HepG2 (cell line): ENCODE data around the gene STAT6. TPM values are rescaled to one million over a fixed set of nuclear protein-coding genes. Genes with fewer than 3 reads are reported as not detected.

ENCODE experiments used
- BCL6 ChIP-seq: IDR thresholded peaks from 2 replicates; pipeline ENCODE4 v1.6.1; 2016; ENCODE audit warnings: missing genetic modification reagents, missing compliant biosample characterization
- BRD4 ChIP-seq: sonication (generic); formaldehyde crosslinking; IDR thresholded peaks from 2 replicates; pipeline ENCODE4 v1.4.0; 2020; ENCODE audit warnings: missing genetic modification reagents
- FOXO1 ChIP-seq: sonication (generic); formaldehyde crosslinking; IDR thresholded peaks from 2 replicates; pipeline ENCODE4 v1.4.0; 2020; ENCODE audit warnings: missing genetic modification reagents
- GABPB1 ChIP-seq: IDR thresholded peaks from 2 replicates; pipeline ENCODE4 v1.6.1; 2016; ENCODE audit warnings: mild to moderate bottlenecking, missing genetic modification reagents, moderate library complexity, missing compliant biosample characterization
- GTF3A ChIP-seq: sonication (generic); formaldehyde crosslinking; conservative IDR thresholded peaks from 2 replicates; pipeline ENCODE4 v1.4.0; 2020; ENCODE audit warnings: mild to moderate bottlenecking, missing genetic modification reagents
- MED8 ChIP-seq: sonication (generic); formaldehyde crosslinking; IDR thresholded peaks from 2 replicates; pipeline ENCODE4 v1.8.1; 2023; ENCODE audit warnings: mild to moderate bottlenecking, missing genetic modification reagents; ENCODE audit not compliant: insufficient replicate concordance
- NBN ChIP-seq: fragments of 450-650 bp; conservative IDR thresholded peaks from 2 replicates; pipeline ENCODE4 v1.6.1; 2017
- NFATC3 ChIP-seq: sonication (generic); formaldehyde crosslinking; IDR thresholded peaks from 2 replicates; pipeline ENCODE4 v1.5.1; 2020; ENCODE audit warnings: mild to moderate bottlenecking, missing genetic modification reagents
- NFKBIZ ChIP-seq: IDR thresholded peaks from 2 replicates; pipeline ENCODE4 v1.6.1; 2018; ENCODE audit warnings: missing genetic modification reagents, missing compliant biosample characterization
- PHF21A ChIP-seq: sonication (generic); formaldehyde crosslinking; IDR thresholded peaks from 2 replicates; pipeline ENCODE4 v1.5.0; 2020; ENCODE audit warnings: mild to moderate bottlenecking, missing genetic modification reagents
- ZEB1 ChIP-seq: IDR thresholded peaks from 2 replicates; pipeline ENCODE4 v1.6.1; 2012; ENCODE audit warnings: mild to moderate bottlenecking, low read depth, inconsistent platforms; ENCODE audit not compliant: insufficient replicate concordance
- ZFP1 ChIP-seq: IDR thresholded peaks from 2 replicates; pipeline ENCODE4 v1.6.1; 2016
- ZNF24 ChIP-seq: fragments of 450-650 bp; IDR thresholded peaks from 2 replicates; pipeline ENCODE4 v1.6.1; 2017; ENCODE audit warnings: antibody characterized with exemption, mild to moderate bottlenecking
- ZNF614 ChIP-seq: IDR thresholded peaks from 2 replicates; pipeline ENCODE4 v1.6.1; 2018; ENCODE audit warnings: missing biosample characterization, missing genetic modification reagents, inconsistent platforms, borderline replicate concordance
- polyA plus RNA-seq, 8 experiments: library from polyadenylated mRNA; depleted of rRNA in 3 of 8; stranded (reverse) in 7 of 8; unstranded in 1 of 8; fragments of >200 nt; fragmentation: Illumina TruSeq in 4 of 8; extraction: Trizol in 4 of 8; gene quantifications; 2 replicates each; pipeline versions ENCODE4 v1.2.1 to v1.2.3, GENCODE V29; 2011 to 2016; ENCODE audit warnings: low read depth in 4 of 8, missing spikeins in 1 of 8, mixed read lengths in 1 of 8; ENCODE audit not compliant: insufficient read depth in 1 of 8
- total RNA-seq, 5 experiments: library from RNA; depleted of rRNA; stranded (reverse); fragments of >200 nt; fragmentation: Illumina TruSeq; extraction: Trizol; gene quantifications; 2 replicates each; pipeline ENCODE4 v1.2.3, GENCODE V29; 2016; ENCODE audit warnings: low read depth in 1 of 5
- TF ChIP-seq, protein P1 (sequence below): sonication (generic); formaldehyde crosslinking; IDR thresholded peaks from 2 replicates; pipeline ENCODE4 v1.8.0; 2022; ENCODE audit warnings: mild to moderate bottlenecking, missing genetic modification reagents; ENCODE audit not compliant: insufficient replicate concordance
- TF ChIP-seq, protein P2 (sequence below): sonication (generic); formaldehyde crosslinking; IDR thresholded peaks from 2 replicates; pipeline ENCODE4 v1.4.0; 2020; ENCODE audit warnings: missing genetic modification reagents, borderline replicate concordance
- TF ChIP-seq, protein P3 (sequence below): sonication (generic); formaldehyde crosslinking; IDR thresholded peaks from 2 replicates; pipeline ENCODE4 v1.4.0; 2020; ENCODE audit warnings: missing genetic modification reagents, borderline replicate concordance
- TF ChIP-seq, protein P4 (sequence below): sonication (generic); formaldehyde crosslinking; IDR thresholded peaks from 2 replicates; pipeline ENCODE4 v1.4.0; 2020; ENCODE audit warnings: missing genetic modification reagents
- TF ChIP-seq, protein P5 (sequence below): sonication (generic); formaldehyde crosslinking; IDR thresholded peaks from 2 replicates; pipeline ENCODE4 v1.4.0; 2020; ENCODE audit warnings: missing genetic modification reagents

STAT6 gene
- total and polyA plus RNA-seq, 2 of the 13 experiments (the other 11 are each of a cell fraction or from before 2014, with no cell fraction given), result 28.0 to 62.2 TPM

DNA sequence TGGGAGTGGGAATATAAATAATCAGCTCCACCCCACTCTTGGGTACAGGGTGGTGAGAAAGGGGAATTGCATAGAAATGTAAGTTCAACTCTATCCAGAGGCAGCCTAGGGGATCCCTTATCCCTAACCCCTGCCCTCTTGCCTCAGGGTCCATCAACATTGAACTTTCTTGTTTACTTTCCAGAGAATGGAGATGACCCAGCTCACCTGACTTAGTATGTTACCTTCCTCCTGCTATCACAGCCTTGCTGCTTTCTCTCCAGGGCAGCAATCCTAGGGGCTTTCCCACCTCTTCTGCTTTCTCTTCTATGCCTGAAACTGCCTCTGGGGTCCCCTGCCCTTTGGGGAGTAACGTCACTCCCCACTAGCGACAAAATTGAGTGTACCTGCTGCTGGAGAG, 19.8 kb upstream of the STAT6 start (continued):
- TF ChIP-seq NFATC3 (CRISPR knock-in tag), result no peak
- peak; percentile 48; the same call in 1 of the 2 replicates for TF ChIP-seq ZNF614 (CRISPR knock-in tag)
- peak; percentile 80 for TF ChIP-seq PHF21A (CRISPR knock-in tag)
- TF ChIP-seq FOXO1 (CRISPR knock-in tag), result peak; percentile 75
- TF ChIP-seq, protein P1, sequence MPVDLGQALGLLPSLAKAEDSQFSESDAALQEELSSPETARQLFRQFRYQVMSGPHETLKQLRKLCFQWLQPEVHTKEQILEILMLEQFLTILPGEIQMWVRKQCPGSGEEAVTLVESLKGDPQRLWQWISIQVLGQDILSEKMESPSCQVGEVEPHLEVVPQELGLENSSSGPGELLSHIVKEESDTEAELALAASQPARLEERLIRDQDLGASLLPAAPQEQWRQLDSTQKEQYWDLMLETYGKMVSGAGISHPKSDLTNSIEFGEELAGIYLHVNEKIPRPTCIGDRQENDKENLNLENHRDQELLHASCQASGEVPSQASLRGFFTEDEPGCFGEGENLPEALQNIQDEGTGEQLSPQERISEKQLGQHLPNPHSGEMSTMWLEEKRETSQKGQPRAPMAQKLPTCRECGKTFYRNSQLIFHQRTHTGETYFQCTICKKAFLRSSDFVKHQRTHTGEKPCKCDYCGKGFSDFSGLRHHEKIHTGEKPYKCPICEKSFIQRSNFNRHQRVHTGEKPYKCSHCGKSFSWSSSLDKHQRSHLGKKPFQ, result no peak
- TF ChIP-seq MED8 (CRISPR knock-in tag), result no peak
- TF ChIP-seq, protein P2, sequence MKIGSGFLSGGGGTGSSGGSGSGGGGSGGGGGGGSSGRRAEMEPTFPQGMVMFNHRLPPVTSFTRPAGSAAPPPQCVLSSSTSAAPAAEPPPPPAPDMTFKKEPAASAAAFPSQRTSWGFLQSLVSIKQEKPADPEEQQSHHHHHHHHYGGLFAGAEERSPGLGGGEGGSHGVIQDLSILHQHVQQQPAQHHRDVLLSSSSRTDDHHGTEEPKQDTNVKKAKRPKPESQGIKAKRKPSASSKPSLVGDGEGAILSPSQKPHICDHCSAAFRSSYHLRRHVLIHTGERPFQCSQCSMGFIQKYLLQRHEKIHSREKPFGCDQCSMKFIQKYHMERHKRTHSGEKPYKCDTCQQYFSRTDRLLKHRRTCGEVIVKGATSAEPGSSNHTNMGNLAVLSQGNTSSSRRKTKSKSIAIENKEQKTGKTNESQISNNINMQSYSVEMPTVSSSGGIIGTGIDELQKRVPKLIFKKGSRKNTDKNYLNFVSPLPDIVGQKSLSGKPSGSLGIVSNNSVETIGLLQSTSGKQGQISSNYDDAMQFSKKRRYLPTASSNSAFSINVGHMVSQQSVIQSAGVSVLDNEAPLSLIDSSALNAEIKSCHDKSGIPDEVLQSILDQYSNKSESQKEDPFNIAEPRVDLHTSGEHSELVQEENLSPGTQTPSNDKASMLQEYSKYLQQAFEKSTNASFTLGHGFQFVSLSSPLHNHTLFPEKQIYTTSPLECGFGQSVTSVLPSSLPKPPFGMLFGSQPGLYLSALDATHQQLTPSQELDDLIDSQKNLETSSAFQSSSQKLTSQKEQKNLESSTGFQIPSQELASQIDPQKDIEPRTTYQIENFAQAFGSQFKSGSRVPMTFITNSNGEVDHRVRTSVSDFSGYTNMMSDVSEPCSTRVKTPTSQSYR (CRISPR knock-in tag), result peak; percentile 50; the same call in 1 of the 2 replicates
- TF ChIP-seq ZEB1, result peak; percentile 46
- TF ChIP-seq BCL6, result peak; percentile 77
- 0 out of 2 replicates have a peak, but pooled peaks have one; percentile 42 for TF ChIP-seq NFKBIZ (CRISPR knock-in tag)
- no peak for TF ChIP-seq ZFP1 (CRISPR knock-in tag)
- 0 out of 2 replicates have a peak, but pooled peaks have one; percentile 38 for TF ChIP-seq BRD4
- TF ChIP-seq GTF3A (CRISPR knock-in tag), result no peak
- TF ChIP-seq, protein P3, sequence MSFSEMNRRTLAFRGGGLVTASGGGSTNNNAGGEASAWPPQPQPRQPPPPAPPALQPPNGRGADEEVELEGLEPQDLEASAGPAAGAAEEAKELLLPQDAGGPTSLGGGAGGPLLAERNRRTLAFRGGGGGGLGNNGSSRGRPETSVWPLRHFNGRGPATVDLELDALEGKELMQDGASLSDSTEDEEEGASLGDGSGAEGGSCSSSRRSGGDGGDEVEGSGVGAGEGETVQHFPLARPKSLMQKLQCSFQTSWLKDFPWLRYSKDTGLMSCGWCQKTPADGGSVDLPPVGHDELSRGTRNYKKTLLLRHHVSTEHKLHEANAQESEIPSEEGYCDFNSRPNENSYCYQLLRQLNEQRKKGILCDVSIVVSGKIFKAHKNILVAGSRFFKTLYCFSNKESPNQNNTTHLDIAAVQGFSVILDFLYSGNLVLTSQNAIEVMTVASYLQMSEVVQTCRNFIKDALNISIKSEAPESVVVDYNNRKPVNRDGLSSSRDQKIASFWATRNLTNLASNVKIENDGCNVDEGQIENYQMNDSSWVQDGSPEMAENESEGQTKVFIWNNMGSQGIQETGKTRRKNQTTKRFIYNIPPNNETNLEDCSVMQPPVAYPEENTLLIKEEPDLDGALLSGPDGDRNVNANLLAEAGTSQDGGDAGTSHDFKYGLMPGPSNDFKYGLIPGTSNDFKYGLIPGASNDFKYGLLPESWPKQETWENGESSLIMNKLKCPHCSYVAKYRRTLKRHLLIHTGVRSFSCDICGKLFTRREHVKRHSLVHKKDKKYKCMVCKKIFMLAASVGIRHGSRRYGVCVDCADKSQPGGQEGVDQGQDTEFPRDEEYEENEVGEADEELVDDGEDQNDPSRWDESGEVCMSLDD (CRISPR knock-in tag), result 0 out of 2 replicates have a peak, but pooled peaks have one; percentile 42
- TF ChIP-seq, protein P4, sequence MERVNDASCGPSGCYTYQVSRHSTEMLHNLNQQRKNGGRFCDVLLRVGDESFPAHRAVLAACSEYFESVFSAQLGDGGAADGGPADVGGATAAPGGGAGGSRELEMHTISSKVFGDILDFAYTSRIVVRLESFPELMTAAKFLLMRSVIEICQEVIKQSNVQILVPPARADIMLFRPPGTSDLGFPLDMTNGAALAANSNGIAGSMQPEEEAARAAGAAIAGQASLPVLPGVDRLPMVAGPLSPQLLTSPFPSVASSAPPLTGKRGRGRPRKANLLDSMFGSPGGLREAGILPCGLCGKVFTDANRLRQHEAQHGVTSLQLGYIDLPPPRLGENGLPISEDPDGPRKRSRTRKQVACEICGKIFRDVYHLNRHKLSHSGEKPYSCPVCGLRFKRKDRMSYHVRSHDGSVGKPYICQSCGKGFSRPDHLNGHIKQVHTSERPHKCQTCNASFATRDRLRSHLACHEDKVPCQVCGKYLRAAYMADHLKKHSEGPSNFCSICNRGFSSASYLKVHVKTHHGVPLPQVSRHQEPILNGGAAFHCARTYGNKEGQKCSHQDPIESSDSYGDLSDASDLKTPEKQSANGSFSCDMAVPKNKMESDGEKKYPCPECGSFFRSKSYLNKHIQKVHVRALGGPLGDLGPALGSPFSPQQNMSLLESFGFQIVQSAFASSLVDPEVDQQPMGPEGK (CRISPR knock-in tag), result peak; percentile 70
- TF ChIP-seq, protein P5, sequence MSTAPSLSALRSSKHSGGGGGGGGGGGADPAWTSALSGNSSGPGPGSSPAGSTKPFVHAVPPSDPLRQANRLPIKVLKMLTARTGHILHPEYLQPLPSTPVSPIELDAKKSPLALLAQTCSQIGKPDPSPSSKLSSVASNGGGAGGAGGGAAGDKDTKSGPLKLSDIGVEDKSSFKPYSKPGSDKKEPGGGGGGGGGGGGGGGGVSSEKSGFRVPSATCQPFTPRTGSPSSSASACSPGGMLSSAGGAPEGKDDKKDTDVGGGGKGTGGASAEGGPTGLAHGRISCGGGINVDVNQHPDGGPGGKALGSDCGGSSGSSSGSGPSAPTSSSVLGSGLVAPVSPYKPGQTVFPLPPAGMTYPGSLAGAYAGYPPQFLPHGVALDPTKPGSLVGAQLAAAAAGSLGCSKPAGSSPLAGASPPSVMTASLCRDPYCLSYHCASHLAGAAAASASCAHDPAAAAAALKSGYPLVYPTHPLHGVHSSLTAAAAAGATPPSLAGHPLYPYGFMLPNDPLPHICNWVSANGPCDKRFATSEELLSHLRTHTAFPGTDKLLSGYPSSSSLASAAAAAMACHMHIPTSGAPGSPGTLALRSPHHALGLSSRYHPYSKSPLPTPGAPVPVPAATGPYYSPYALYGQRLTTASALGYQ (CRISPR knock-in tag), result 0 out of 2 replicates have a peak, but pooled peaks have one; percentile 43
- no peak for TF ChIP-seq ZNF24
- no peak for TF ChIP-seq GABPB1
- TF ChIP-seq NBN, result no peak
